ENCODE data around the gene C12orf60.

The C12orf60 gene

GRCh38 chr12:14834509-14834908, 31.0 kb downstream of the C12orf60 start:
- TF ChIP-seq CTCF (conservative IDR thresholded peaks at IDR 0.05; ENCODE audit: low read depth, low read length), result no peak
- H3K4me3 ChIP-seq (ENCODE audit: low read length), result no peak overlapping the region
- DNase-seq (ENCODE audit: low read depth), result no peak

- no peak overlapping the region for H3K4me3 ChIP-seq (ENCODE audit: low read length)
- TF ChIP-seq CTCF (conservative IDR thresholded peaks at IDR 0.05; ENCODE audit: low read depth, low read length), result no peak
- DNase-seq (ENCODE audit: low read depth), result no peak
Measured at GRCh38 chr12:14836336-14837210, 33.1 kb downstream of the C12orf60 start.

GRCh38 chr12:14839262-14839661, 35.8 kb downstream of the C12orf60 start:
- DNase-seq (ENCODE audit: low read depth), result no peak
- no peak overlapping the region for H3K4me3 ChIP-seq (ENCODE audit: low read length)
- no peak for TF ChIP-seq CTCF (conservative IDR thresholded peaks at IDR 0.05; ENCODE audit: low read depth, low read length)

GRCh38 chr12:14840616-14841015, 37.1 kb downstream of the C12orf60 start:
- no peak for TF ChIP-seq CTCF (conservative IDR thresholded peaks at IDR 0.05; ENCODE audit: low read depth, low read length)
- DNase-seq (ENCODE audit: low read depth), result no peak

DNA sequence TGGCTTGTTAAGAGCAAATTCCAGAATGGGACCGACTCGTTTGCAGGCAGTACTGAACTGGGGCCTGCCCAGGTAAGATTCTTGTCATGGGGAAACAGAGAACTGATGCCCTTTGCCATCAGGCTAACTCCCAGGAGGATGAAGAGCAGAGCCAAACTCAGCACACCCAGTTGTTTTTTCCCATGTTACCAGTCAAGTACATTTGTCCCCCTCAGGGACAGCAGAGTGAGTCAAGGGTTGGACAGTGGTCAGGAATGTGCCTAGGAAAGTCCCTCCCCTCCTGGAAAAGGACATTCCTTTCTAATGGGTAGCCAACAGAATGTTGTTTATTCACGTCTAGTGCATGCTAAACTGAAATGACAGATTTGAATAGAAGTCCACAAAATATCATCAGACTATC, 38.3 kb downstream of the C12orf60 start:
- no peak for DNase-seq (ENCODE audit: low read depth)
- H3K4me3 ChIP-seq (ENCODE audit: low read length), result no peak overlapping the region
- TF ChIP-seq CTCF (conservative IDR thresholded peaks at IDR 0.05; ENCODE audit: low read depth, low read length), result no peak

More at GRCh38 chr12:14840616-14841015, 37.1 kb downstream of the C12orf60 start:
- no peak overlapping the region for H3K4me3 ChIP-seq (ENCODE audit: low read length)

GRCh38 chr12:14842315-14842714, 38.8 kb downstream of the C12orf60 start:
- TF ChIP-seq CTCF (conservative IDR thresholded peaks at IDR 0.05; ENCODE audit: low read depth, low read length), result no peak
- no peak for DNase-seq (ENCODE audit: low read depth)
- H3K4me3 ChIP-seq (ENCODE audit: low read length), result no peak overlapping the region

DNA sequence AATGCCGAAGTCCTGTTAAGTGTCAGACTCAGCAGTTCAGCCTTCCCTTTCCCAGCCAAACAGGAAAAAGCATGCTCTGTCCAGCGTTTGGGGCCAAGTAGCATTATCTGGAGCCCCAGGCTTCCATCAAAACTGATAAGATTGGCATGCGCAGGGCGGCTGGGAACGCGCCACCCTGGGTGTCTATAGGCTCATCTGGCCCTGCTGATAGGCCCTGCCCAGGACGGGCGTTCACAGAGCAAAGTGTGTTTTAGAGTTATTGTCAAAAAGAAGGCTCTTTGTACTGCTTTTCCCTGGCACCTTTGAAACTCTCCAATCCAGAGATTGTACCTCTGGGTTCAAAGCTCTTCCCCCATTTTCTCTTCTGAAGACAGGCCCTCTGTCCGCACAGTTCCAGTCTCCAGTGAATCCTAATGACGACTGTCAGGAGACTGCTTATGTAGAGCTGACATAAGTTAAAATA, 40.0 kb downstream of the C12orf60 start, which contains the start of gene ART4:
Gene ART4, minus strand, starts transcription at position 102 of the 463 bp plus-strand sequence. CDS start 413 bp downstream, outside the sequence.
- no peak for DNase-seq (ENCODE audit: low read depth)
- no peak for TF ChIP-seq CTCF (conservative IDR thresholded peaks at IDR 0.05; ENCODE audit: low read depth, low read length)
- no peak within 1 kb of the TSS for H3K4me3 ChIP-seq (ENCODE audit: low read length)
